ENCODE data around the gene MRPS16. TPM values are rescaled to one million over a fixed set of nuclear protein-coding genes. Genes with fewer than 3 reads are reported as not detected.

MRPS16 gene
- total and polyA plus RNA-seq, 9 of the 15 experiments (the other 6 are each of a cell fraction or from before 2014, with no cell fraction given) = 65.0 to 239 (median 146) TPM

DNA sequence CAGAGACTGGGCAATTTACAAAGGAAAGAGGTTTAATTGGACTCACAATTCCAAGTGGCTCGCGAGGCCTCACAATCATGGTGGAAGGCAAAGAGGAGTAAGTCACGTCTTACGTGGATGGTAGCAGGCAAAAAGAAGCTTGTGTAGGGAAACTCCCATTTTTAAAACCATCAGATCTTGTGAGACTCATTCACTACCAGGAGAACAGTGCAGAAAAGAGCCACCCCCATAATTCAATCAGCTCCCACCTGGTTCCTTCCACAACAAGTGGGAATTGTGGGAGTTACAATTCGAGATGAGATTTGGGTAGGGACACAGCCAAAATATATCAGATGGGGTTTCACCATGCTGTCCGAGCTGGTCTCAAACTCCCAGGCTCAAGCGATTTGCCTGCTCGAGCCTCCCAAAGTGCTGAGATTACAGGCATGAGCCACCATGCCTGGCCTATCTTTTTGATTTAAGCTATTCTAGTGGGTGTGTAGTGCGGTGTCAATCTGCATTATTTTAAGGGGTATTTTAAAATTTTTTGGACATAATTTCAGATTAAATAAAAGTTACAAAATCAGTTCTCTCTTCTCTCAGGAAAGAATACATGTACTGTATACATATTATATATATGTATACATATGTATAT, 9.0 kb upstream of the MRPS16 start (continued):
- TF ChIP-seq, protein P1, sequence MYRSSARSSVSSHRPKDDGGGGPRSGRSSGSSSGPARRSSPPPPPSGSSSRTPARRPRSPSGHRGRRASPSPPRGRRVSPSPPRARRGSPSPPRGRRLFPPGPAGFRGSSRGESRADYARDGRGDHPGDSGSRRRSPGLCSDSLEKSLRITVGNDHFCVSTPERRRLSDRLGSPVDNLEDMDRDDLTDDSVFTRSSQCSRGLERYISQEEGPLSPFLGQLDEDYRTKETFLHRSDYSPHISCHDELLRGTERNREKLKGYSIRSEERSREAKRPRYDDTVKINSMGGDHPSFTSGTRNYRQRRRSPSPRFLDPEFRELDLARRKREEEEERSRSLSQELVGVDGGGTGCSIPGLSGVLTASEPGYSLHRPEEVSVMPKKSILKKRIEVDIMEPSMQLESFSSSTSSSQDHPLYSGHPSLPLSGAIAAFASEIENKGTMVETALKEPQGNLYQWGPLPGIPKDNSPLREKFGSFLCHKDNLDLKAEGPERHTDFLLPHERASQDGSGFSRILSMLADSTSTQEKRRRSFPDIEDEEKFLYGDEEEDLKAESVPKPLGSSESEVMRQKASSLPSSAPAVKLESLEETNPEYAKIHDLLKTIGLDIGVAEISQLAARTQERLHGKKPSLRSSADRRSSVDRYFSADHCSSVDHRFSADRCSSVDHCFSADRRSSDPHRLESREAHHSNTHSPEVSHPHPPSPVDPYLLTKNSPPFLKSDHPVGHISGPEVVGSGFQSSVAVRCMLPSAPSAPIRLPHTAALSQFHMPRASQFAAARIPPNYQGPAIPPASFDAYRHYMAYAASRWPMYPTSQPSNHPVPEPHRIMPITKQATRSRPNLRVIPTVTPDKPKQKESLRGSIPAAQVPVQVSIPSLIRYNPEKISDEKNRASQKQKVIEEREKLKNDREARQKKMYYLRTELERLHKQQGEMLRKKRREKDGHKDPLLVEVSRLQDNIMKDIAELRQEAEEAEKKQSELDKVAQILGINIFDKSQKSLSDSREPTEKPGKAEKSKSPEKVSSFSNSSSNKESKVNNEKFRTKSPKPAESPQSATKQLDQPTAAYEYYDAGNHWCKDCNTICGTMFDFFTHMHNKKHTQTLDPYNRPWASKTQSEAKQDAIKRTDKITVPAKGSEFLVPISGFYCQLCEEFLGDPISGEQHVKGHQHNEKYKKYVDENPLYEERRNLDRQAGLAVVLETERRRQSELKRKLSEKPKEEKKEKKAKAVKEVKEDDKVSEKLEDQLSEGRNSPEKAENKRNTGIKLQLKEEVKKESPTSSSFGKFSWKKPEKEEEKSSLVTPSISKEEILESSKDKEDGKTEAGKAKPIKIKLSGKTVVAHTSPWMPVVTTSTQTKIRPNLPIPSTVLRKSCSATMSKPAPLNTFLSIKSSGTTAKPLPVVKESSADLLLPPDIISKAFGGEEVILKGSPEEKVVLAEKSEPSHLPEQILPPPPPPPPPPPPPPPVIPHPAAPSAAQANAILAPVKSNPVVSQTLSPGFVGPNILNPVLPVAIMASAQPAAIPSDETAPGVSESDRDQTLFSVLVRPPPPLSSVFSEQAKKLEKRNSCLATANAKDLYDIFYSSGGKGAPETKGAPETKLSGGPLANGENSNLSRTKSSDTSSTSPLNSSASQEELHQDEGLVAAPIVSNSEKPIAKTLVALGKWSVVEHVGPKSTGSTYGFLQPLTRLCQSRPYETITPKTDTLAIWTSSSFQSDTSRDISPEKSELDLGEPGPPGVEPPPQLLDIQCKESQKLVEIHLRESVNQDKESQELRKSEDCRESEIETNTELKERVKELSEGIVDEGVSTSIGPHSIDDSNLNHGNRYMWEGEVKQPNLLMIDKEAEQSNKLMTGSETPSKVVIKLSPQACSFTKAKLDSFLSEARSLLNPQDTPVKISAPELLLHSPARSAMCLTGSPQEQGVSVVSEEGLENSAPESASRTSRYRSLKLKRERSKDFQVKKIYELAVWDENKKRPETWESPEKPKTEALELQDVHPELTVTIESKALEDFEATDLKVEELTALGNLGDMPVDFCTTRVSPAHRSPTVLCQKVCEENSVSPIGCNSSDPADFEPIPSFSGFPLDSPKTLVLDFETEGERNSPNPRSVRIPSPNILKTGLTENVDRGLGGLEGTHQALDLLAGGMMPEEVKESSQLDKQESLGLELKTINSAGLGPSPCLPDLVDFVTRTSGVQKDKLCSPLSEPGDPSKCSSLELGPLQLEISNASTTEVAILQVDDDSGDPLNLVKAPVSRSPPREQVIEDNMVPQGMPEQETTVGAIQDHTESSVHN (IDR thresholded peaks at IDR 0.05; ENCODE audit: borderline replicate concordance in 1 of 2, low read depth in 1 of 2) = no peak
- TF ChIP-seq, protein P2, sequence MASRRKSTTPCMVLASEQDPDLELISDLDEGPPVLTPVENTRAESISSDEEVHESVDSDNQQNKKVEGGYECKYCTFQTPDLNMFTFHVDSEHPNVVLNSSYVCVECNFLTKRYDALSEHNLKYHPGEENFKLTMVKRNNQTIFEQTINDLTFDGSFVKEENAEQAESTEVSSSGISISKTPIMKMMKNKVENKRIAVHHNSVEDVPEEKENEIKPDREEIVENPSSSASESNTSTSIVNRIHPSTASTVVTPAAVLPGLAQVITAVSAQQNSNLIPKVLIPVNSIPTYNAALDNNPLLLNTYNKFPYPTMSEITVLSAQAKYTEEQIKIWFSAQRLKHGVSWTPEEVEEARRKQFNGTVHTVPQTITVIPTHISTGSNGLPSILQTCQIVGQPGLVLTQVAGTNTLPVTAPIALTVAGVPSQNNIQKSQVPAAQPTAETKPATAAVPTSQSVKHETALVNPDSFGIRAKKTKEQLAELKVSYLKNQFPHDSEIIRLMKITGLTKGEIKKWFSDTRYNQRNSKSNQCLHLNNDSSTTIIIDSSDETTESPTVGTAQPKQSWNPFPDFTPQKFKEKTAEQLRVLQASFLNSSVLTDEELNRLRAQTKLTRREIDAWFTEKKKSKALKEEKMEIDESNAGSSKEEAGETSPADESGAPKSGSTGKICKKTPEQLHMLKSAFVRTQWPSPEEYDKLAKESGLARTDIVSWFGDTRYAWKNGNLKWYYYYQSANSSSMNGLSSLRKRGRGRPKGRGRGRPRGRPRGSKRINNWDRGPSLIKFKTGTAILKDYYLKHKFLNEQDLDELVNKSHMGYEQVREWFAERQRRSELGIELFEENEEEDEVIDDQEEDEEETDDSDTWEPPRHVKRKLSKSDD (conservative IDR thresholded peaks at IDR 0.05; ENCODE audit: low read length) = no peak
- TF ChIP-seq TEAD4 (IDR thresholded peaks at IDR 0.05; ENCODE audit: low read length) (no peak), TEAD4 (CRISPR knock-in tag; IDR thresholded peaks at IDR 0.05; ENCODE audit: borderline replicate concordance) (no peak), SRSF7 (optimal IDR thresholded peaks at IDR 0.05; ENCODE audit: low read depth, low read length) (no peak), ARID1B (IDR thresholded peaks at IDR 0.05) (no peak), KAT7 (CRISPR knock-in tag; IDR thresholded peaks at IDR 0.05; ENCODE audit: borderline replicate concordance) (no peak), BRF1 (IDR thresholded peaks at IDR 0.05; ENCODE audit: borderline replicate concordance, extremely low read depth, insufficient read length) (no peak), ZNF586 (CRISPR knock-in tag; conservative IDR thresholded peaks at IDR 0.05) (no peak), BMI1 (IDR thresholded peaks at IDR 0.05; ENCODE audit: low read length) (no peak), POU5F1 (IDR thresholded peaks at IDR 0.05; ENCODE audit: borderline replicate concordance, low read depth, low read length, partially characterized antibody) (no peak)
- TF ChIP-seq, protein P3, sequence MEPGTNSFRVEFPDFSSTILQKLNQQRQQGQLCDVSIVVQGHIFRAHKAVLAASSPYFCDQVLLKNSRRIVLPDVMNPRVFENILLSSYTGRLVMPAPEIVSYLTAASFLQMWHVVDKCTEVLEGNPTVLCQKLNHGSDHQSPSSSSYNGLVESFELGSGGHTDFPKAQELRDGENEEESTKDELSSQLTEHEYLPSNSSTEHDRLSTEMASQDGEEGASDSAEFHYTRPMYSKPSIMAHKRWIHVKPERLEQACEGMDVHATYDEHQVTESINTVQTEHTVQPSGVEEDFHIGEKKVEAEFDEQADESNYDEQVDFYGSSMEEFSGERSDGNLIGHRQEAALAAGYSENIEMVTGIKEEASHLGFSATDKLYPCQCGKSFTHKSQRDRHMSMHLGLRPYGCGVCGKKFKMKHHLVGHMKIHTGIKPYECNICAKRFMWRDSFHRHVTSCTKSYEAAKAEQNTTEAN (CRISPR knock-in tag; IDR thresholded peaks at IDR 0.05) = no peak
- TF ChIP-seq, protein P4, sequence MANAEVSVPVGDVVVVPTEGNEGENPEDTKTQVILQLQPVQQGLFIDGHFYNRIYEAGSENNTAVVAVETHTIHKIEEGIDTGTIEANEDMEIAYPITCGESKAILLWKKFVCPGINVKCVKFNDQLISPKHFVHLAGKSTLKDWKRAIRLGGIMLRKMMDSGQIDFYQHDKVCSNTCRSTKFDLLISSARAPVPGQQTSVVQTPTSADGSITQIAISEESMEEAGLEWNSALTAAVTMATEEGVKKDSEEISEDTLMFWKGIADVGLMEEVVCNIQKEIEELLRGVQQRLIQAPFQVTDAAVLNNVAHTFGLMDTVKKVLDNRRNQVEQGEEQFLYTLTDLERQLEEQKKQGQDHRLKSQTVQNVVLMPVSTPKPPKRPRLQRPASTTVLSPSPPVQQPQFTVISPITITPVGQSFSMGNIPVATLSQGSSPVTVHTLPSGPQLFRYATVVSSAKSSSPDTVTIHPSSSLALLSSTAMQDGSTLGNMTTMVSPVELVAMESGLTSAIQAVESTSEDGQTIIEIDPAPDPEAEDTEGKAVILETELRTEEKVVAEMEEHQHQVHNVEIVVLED (CRISPR knock-in tag; IDR thresholded peaks at IDR 0.05) = no peak
